ENCODE measurements around the gene TMEM30B. TPM values are rescaled to one million over a fixed set of nuclear protein-coding genes. Genes with fewer than 3 reads are reported as not detected.

Gene TMEM30B
- total and polyA plus RNA-seq, 2 of the 8 experiments (the other 6 are each of a cell fraction or from before 2014, with no cell fraction given): 11.2 to 18.7 TPM

DNA sequence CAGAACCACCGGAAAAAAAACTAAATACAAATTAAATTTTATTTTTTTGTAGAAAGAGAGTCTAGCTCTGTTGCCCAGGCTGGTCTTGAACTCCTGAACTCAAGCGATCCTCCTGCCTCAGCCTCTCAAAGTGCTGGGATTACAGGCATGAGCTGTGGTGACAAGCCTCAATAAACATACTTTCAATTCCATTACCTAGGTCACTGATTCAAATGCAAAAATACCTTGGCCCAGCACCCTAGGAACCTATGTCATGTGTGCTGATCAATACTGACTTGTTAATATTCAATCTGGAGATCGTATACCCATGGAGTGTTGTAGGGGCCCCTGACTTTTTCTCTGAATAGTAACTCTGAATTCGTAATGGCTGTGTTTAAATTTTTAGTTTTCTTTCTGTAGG is 7.1 kb upstream of the TMEM30B start:
- DNase-seq (ENCODE audit: low read depth in 1 of 2, low spot score in 2 of 2): no peak
- H3K9me3 ChIP-seq (ENCODE audit: insufficient read depth in 2 of 2, low read depth in 1 of 2, low read length in 1 of 2): no peaks in the 10 kb centered on the region
- H2AFZ ChIP-seq (ENCODE audit: low read length): no peak overlapping the region
- CTCF ChIA-PET (ENCODE audit: partially characterized antibody): interaction anchor here (0.7 to 1.4 kb wide), 5 partner anchors 8 to 120 kb away, joined by 3 to 6 read pairs (median 4); no protein-coding TSS in a partner anchor
- no peak overlapping the region for H3K23ac ChIP-seq (ENCODE audit: insufficient read length)
- H2AK5ac ChIP-seq (ENCODE audit: low read depth, low read length): no peak overlapping the region
- H3K36me3 ChIP-seq (ENCODE audit: control insufficient read depth in 2 of 4, insufficient read depth in 4 of 4, low read length in 3 of 4): no peaks in the 10 kb centered on the region
- no peak overlapping the region for H2BK120ac ChIP-seq (replicated peaks; ENCODE audit: low read depth, low read length)
- no peaks in the 10 kb centered on the region for H3K27me3 ChIP-seq (replicated peaks in 1 of 4; ENCODE audit: control insufficient read depth in 3 of 4, extremely low read depth in 1 of 4, insufficient read depth in 3 of 4, low read length in 3 of 4)
- POLR2A ChIA-PET (ENCODE audit: partially characterized antibody): no interaction called here
- no peak for FAIRE-seq
- H3K79me1 ChIP-seq (ENCODE audit: low read depth, low read length): no peaks in the 10 kb centered on the region
- H2BK15ac ChIP-seq (ENCODE audit: low read length): no peak overlapping the region
- no peak overlapping the region for H4K91ac ChIP-seq (replicated peaks; ENCODE audit: insufficient read length, low read length)
- no peak overlapping the region for H4K5ac ChIP-seq (ENCODE audit: insufficient read length, low read depth, low read length)
- no peak overlapping the region for H3K4me2 ChIP-seq (ENCODE audit: insufficient read depth in 1 of 2, low read depth in 2 of 2, low read length in 2 of 2)
- H3K18ac ChIP-seq (ENCODE audit: extremely low read depth, low read length): no peak overlapping the region
- H3K14ac ChIP-seq (ENCODE audit: insufficient read length): no peak overlapping the region
- no peak overlapping the region for H3K9ac ChIP-seq (replicated peaks in 1 of 4; ENCODE audit: extremely low read depth in 1 of 4, low read depth in 3 of 4, low read length in 3 of 4)
- no peak overlapping the region for H2BK5ac ChIP-seq (ENCODE audit: low read depth, low read length)
- no peak overlapping the region for H3K4me3 ChIP-seq (ENCODE audit: extremely low read depth in 1 of 4, insufficient read depth in 2 of 4, low read depth in 3 of 4, low read length in 4 of 4)
- no peaks in the 10 kb centered on the region for H3K23me2 ChIP-seq (ENCODE audit: low read depth, low read length)
- 90% methylated on average over 4 of the region's 4 CpGs; no CpG with 5 or more reads in 1 of the 2 experiments for WGBS, 2 experiments (ENCODE audit: extremely low coverage in 1 of 2, insufficient coverage in 1 of 2, insufficient read length in 1 of 2, insufficient replicate concordance in 2 of 2, low coverage in 1 of 2, low lambda C conversion rate in 2 of 2, missing lambda C conversion rate in 1 of 2)
- H3K79me2 ChIP-seq (ENCODE audit: control insufficient read depth in 1 of 2, insufficient read depth in 2 of 2, low read length in 2 of 2): no peaks in the 10 kb centered on the region
- no peak overlapping the region for H4K8ac ChIP-seq (ENCODE audit: extremely low read depth, insufficient read depth, low read length)
- H3K56ac ChIP-seq (replicated peaks; ENCODE audit: insufficient read length, low read depth, low read length): no peak overlapping the region
- no peak overlapping the region for H3K4ac ChIP-seq (replicated peaks; ENCODE audit: insufficient read length, low read depth, low read length)
- H4K20me1 ChIP-seq (replicated peaks in 1 of 2; ENCODE audit: control insufficient read depth in 1 of 2, insufficient read depth in 2 of 2, low read length in 2 of 2): no peaks in the 10 kb centered on the region
- no peak overlapping the region for H2BK20ac ChIP-seq (ENCODE audit: low read length)
- H2BK12ac ChIP-seq (ENCODE audit: low read depth, low read length): no peak overlapping the region
- H3K27ac ChIP-seq (ENCODE audit: low read depth, low read length): no peak overlapping the region
- H3K4me1 ChIP-seq (replicated peaks in 1 of 4; ENCODE audit: control insufficient read depth in 3 of 4, insufficient read depth in 4 of 4, low read length in 3 of 4): no peaks in the 10 kb centered on the region
- no peak for TF ChIP-seq POLR2A (IDR thresholded peaks at IDR 0.05; ENCODE audit: control extremely low read depth in 1 of 2, low read depth in 2 of 2, low read length in 2 of 2)
- no peak for TF ChIP-seq SIN3A (conservative IDR thresholded peaks at IDR 0.05 in 1 of 2, IDR thresholded peaks at IDR 0.05 in 1 of 2; ENCODE audit: low read depth in 1 of 2, low read length in 2 of 2)
- TF ChIP-seq KDM1A (IDR thresholded peaks at IDR 0.05; ENCODE audit: borderline replicate concordance, low read length): no peak
- no peak for TF ChIP-seq BCL11A (IDR thresholded peaks at IDR 0.05; ENCODE audit: low read depth in 2 of 2, low read length in 2 of 2)
- TF ChIP-seq SIX5 (IDR thresholded peaks at IDR 0.05; ENCODE audit: low read depth, low read length): no peak
- TF ChIP-seq, protein P1, sequence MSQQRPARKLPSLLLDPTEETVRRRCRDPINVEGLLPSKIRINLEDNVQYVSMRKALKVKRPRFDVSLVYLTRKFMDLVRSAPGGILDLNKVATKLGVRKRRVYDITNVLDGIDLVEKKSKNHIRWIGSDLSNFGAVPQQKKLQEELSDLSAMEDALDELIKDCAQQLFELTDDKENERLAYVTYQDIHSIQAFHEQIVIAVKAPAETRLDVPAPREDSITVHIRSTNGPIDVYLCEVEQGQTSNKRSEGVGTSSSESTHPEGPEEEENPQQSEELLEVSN (IDR thresholded peaks at IDR 0.05): no peak
- TF ChIP-seq CHD1 (IDR thresholded peaks at IDR 0.05; ENCODE audit: low read depth, low read length): no peak
- no peak for TF ChIP-seq HDAC6 (IDR thresholded peaks at IDR 0.05; ENCODE audit: low read depth, low read length)
- TF ChIP-seq RXRA (IDR thresholded peaks at IDR 0.05; ENCODE audit: insufficient read depth, low read depth, low read length): no peak
- TF ChIP-seq, protein P2, sequence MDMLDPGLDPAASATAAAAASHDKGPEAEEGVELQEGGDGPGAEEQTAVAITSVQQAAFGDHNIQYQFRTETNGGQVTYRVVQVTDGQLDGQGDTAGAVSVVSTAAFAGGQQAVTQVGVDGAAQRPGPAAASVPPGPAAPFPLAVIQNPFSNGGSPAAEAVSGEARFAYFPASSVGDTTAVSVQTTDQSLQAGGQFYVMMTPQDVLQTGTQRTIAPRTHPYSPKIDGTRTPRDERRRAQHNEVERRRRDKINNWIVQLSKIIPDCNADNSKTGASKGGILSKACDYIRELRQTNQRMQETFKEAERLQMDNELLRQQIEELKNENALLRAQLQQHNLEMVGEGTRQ (IDR thresholded peaks at IDR 0.05; ENCODE audit: low read length): no peak
- TF ChIP-seq, protein P3, sequence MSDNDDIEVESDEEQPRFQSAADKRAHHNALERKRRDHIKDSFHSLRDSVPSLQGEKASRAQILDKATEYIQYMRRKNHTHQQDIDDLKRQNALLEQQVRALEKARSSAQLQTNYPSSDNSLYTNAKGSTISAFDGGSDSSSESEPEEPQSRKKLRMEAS (IDR thresholded peaks at IDR 0.05): no peak
- TF ChIP-seq FOSL1 (IDR thresholded peaks at IDR 0.05; ENCODE audit: insufficient read depth, low read depth, low read length): no peak
- TF ChIP-seq SP2 (IDR thresholded peaks at IDR 0.05; ENCODE audit: low read length): no peak

Data from H1 (cell line).